Measurements from ENCODE around the gene TPPP2. TPM values are rescaled to one million over a fixed set of nuclear protein-coding genes. Genes with fewer than 3 reads are reported as not detected.

The TPPP2 gene
- total and polyA plus RNA-seq, 2 experiments from 2014 or later = not detected

DNA sequence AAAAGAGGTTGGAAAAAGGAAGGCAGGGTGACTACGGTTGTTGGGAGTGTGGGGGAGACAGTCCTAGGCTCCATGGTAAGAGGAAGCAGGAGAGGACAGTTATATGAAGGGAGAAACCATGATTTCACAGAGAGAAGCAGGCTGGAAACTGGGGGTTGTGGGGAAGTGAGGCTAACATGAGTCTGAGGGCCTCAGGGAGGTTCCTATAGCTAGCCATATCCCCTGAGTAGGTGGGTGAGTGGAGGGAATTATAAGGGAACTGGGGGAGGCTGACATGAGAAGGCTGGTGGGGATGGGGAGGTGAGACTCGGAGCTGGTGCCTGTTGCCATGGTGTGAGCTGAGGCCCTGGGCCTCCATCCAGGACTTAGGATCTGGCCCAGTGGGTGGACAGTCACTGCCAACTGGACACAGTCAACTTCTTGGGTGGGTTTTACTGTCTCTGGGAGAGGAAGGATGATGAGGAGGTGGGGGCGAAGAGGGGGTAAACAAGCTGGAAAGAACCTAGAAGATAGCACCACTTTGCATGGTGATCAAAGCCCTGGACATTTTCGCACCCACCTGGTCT lies 3.2 kb downstream of the TPPP2 start:
- Histone ChIP-seq H4K20me1 (replicated peaks; ENCODE audit: insufficient read depth) (no peaks in the 10 kb centered on the region), H3K4me2 (no peak overlapping the region), H3K27ac (ENCODE audit: low read depth) (no peak overlapping the region), H3K27me3 (ENCODE audit: insufficient read depth) (no peaks in the 10 kb centered on the region), H3K4me3 (no peak overlapping the region), H3K36me3 (ENCODE audit: insufficient read depth) (no peaks in the 10 kb centered on the region), H3F3A (replicated peaks; ENCODE audit: low read depth) (no peaks in the 10 kb centered on the region), H3K79me2 (replicated peaks; ENCODE audit: insufficient read depth) (no peaks in the 10 kb centered on the region), H2AFZ (no peak overlapping the region), H3K9me2 (ENCODE audit: insufficient read depth) (peaks cover 6% of the 10 kb centered on the region; the same call in 1 of the 2 replicates), H3K4me1 (ENCODE audit: insufficient read depth) (no peaks in the 10 kb centered on the region)
- ATAC-seq (no peak), DNase-seq (ENCODE audit: low spot score) (no peak)
- Mint-ChIP-seq H3K9me3 (no peaks in the 10 kb centered on the region), H3K36me3 (ENCODE audit: low read depth) (no peaks in the 10 kb centered on the region; the same call in 2 of the 3 replicates), H3K4me1 (peaks cover 3% of the 10 kb centered on the region), H3K27me3 (ENCODE audit: insufficient read depth, low read depth, poor library complexity) (peaks cover 11% of the 10 kb centered on the region), H3K27ac (no peak overlapping the region), H3K4me3 (no peak overlapping the region; the same call in 2 of the 3 replicates)
- TF ChIP-seq JUNB (IDR thresholded peaks at IDR 0.05; ENCODE audit: unreplicated experiment) (no peak), ZNF114 (CRISPR knock-in tag; IDR thresholded peaks at IDR 0.05) (no peak), ZNF331 (CRISPR knock-in tag; IDR thresholded peaks at IDR 0.05; ENCODE audit: low read depth) (no peak), STAT1 (IDR thresholded peaks at IDR 0.05; ENCODE audit: unreplicated experiment) (no peak), EZH2phosphoT487 (IDR thresholded peaks at IDR 0.05; ENCODE audit: unreplicated experiment) (no peak), POLR2AphosphoS5 (IDR thresholded peaks at IDR 0.05; ENCODE audit: low read depth) (no peak), EZH2 (IDR thresholded peaks at IDR 0.05; ENCODE audit: low read depth, unreplicated experiment) (no peak), NANOG (IDR thresholded peaks at IDR 0.05; ENCODE audit: borderline replicate concordance) (no peak), CREB1 (CRISPR knock-in tag; IDR thresholded peaks at IDR 0.05; ENCODE audit: low read depth) (no peak)
- TF ChIP-seq, protein P1, sequence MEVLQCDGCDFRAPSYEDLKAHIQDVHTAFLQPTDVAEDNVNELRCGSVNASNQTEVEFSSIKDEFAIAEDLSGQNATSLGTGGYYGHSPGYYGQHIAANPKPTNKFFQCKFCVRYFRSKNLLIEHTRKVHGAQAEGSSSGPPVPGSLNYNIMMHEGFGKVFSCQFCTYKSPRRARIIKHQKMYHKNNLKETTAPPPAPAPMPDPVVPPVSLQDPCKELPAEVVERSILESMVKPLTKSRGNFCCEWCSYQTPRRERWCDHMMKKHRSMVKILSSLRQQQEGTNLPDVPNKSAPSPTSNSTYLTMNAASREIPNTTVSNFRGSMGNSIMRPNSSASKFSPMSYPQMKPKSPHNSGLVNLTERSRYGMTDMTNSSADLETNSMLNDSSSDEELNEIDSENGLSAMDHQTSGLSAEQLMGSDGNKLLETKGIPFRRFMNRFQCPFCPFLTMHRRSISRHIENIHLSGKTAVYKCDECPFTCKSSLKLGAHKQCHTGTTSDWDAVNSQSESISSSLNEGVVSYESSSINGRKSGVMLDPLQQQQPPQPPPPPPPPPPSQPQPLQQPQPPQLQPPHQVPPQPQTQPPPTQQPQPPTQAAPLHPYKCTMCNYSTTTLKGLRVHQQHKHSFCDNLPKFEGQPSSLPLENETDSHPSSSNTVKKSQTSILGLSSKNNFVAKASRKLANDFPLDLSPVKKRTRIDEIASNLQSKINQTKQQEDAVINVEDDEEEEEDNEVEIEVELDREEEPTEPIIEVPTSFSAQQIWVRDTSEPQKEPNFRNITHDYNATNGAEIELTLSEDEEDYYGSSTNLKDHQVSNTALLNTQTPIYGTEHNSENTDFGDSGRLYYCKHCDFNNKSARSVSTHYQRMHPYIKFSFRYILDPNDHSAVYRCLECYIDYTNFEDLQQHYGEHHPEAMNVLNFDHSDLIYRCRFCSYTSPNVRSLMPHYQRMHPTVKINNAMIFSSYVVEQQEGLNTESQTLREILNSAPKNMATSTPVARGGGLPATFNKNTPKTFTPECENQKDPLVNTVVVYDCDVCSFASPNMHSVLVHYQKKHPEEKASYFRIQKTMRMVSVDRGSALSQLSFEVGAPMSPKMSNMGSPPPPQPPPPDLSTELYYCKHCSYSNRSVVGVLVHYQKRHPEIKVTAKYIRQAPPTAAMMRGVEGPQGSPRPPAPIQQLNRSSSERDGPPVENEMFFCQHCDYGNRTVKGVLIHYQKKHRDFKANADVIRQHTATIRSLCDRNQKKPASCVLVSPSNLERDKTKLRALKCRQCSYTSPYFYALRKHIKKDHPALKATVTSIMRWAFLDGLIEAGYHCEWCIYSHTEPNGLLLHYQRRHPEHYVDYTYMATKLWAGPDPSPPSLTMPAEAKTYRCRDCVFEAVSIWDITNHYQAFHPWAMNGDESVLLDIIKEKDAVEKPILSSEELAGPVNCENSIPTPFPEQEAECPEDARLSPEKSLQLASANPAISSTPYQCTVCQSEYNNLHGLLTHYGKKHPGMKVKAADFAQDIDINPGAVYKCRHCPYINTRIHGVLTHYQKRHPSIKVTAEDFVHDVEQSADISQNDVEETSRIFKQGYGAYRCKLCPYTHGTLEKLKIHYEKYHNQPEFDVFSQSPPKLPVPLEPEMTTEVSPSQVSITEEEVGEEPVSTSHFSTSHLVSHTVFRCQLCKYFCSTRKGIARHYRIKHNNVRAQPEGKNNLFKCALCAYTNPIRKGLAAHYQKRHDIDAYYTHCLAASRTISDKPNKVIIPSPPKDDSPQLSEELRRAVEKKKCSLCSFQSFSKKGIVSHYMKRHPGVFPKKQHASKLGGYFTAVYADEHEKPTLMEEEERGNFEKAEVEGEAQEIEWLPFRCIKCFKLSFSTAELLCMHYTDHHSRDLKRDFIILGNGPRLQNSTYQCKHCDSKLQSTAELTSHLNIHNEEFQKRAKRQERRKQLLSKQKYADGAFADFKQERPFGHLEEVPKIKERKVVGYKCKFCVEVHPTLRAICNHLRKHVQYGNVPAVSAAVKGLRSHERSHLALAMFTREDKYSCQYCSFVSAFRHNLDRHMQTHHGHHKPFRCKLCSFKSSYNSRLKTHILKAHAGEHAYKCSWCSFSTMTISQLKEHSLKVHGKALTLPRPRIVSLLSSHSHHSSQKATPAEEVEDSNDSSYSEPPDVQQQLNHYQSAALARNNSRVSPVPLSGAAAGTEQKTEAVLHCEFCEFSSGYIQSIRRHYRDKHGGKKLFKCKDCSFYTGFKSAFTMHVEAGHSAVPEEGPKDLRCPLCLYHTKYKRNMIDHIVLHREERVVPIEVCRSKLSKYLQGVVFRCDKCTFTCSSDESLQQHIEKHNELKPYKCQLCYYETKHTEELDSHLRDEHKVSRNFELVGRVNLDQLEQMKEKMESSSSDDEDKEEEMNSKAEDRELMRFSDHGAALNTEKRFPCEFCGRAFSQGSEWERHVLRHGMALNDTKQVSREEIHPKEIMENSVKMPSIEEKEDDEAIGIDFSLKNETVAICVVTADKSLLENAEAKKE (CRISPR knock-in tag; IDR thresholded peaks at IDR 0.05) = no peak
- TF ChIP-seq, protein P2, sequence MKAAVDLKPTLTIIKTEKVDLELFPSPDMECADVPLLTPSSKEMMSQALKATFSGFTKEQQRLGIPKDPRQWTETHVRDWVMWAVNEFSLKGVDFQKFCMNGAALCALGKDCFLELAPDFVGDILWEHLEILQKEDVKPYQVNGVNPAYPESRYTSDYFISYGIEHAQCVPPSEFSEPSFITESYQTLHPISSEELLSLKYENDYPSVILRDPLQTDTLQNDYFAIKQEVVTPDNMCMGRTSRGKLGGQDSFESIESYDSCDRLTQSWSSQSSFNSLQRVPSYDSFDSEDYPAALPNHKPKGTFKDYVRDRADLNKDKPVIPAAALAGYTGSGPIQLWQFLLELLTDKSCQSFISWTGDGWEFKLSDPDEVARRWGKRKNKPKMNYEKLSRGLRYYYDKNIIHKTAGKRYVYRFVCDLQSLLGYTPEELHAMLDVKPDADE (IDR thresholded peaks at IDR 0.05) = no peak
- TF ChIP-seq, protein P3, sequence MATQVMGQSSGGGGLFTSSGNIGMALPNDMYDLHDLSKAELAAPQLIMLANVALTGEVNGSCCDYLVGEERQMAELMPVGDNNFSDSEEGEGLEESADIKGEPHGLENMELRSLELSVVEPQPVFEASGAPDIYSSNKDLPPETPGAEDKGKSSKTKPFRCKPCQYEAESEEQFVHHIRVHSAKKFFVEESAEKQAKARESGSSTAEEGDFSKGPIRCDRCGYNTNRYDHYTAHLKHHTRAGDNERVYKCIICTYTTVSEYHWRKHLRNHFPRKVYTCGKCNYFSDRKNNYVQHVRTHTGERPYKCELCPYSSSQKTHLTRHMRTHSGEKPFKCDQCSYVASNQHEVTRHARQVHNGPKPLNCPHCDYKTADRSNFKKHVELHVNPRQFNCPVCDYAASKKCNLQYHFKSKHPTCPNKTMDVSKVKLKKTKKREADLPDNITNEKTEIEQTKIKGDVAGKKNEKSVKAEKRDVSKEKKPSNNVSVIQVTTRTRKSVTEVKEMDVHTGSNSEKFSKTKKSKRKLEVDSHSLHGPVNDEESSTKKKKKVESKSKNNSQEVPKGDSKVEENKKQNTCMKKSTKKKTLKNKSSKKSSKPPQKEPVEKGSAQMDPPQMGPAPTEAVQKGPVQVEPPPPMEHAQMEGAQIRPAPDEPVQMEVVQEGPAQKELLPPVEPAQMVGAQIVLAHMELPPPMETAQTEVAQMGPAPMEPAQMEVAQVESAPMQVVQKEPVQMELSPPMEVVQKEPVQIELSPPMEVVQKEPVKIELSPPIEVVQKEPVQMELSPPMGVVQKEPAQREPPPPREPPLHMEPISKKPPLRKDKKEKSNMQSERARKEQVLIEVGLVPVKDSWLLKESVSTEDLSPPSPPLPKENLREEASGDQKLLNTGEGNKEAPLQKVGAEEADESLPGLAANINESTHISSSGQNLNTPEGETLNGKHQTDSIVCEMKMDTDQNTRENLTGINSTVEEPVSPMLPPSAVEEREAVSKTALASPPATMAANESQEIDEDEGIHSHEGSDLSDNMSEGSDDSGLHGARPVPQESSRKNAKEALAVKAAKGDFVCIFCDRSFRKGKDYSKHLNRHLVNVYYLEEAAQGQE (IDR thresholded peaks at IDR 0.05; ENCODE audit: unreplicated experiment) = no peak
- TF ChIP-seq, protein P4, sequence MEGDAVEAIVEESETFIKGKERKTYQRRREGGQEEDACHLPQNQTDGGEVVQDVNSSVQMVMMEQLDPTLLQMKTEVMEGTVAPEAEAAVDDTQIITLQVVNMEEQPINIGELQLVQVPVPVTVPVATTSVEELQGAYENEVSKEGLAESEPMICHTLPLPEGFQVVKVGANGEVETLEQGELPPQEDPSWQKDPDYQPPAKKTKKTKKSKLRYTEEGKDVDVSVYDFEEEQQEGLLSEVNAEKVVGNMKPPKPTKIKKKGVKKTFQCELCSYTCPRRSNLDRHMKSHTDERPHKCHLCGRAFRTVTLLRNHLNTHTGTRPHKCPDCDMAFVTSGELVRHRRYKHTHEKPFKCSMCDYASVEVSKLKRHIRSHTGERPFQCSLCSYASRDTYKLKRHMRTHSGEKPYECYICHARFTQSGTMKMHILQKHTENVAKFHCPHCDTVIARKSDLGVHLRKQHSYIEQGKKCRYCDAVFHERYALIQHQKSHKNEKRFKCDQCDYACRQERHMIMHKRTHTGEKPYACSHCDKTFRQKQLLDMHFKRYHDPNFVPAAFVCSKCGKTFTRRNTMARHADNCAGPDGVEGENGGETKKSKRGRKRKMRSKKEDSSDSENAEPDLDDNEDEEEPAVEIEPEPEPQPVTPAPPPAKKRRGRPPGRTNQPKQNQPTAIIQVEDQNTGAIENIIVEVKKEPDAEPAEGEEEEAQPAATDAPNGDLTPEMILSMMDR (conservative IDR thresholded peaks at IDR 0.05; ENCODE audit: low read depth in 2 of 2) = no peak
